T-helper 9 cell (primary cell): Measurements from ENCODE around the gene ERP29.

Experiments
- DNase-seq: peaks from one replicate; pipeline ENCODE4 v3.0.0-alpha.2; 2020

ERP29 gene

DNA sequence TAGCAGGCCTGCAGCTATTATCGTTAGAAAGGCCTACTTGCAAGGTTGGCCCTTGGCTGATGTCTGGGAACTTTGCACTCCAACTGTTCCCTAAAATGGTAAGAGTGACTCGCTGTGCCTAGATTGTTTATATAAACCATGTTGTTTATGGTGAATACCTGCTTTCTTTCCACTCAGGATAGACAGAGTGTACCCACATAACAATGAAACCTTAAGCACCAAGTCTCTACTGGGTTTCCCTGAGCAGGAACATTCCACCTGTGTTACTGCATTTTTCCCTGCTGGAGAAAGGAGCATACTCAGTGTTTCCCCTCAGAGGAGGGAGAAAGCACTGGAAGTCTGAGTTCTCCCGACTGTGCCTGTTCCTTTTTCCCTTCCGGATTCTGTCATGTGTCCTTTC, 32.8 kb downstream of the ERP29 start:
- no peak for DNase-seq

DNA sequence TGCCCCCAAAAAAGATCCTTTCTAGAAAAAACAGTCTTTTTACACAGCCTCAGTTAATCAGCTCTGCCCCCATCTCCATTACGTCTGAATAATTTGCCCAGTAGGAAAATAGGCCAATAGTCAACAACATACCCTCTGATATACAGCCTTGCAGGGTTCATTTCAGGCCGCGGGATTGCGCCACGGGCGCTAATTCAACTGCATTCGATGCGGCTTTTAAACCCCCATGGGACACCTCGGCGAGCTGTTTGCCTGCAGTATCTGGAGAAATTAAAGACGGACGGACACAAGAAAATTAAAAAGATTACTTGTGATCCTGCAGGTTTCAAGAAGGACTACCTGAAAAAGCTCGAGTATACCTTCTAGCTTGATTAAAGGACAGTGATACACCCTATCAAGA, 36.1 kb downstream of the ERP29 start:
- DNase-seq = no peak

DNA sequence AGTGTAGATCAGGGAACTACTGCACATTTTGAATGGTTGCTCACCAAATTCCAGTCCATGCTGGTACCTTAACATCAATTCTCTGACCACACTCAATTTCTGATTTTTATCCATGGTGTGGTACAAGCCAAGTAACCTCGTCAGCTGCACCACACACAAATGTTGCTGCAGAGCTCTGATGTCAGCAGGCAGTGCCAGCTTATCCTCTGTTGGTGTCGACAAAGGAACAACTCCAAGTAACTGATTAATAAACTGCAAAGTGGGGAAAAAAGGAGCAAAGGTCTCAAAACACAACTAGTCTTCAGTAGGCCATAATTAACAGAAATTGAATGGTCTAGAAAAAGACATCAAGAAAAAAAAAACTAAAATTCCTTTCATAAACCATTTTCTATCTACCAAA, 47.9 kb downstream of the ERP29 start:
- DNase-seq = no peak

- no peak for DNase-seq
Measured at GRCh38 chr12:112063273-112063672, 50.0 kb downstream of the ERP29 start.

DNA sequence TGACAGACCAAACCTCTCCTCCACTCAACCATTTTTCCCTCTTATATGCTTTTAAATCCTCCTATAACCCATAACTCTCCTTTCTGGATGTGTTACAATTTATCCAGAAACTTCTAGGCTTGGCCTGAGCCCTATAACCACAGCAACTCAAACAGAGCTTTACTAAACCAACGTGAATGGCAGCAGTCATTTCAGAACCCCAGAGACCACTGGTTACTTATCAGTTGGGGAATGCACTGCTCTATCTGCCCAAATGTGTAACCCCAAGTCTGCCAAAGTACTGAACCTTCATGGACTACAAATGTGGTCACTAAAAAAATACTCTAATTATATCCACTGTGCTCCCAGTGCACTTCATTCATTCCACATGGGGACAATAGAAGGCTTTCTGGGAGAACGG, 53.3 kb downstream of the ERP29 start:
- DNase-seq = no peak
